Gastrocnemius medialis (tissue), 4 donors: Measurements from ENCODE around the gene PTCH2. TPM values are rescaled to one million over a fixed set of nuclear protein-coding genes. Genes with fewer than 3 reads are reported as not detected.

Experiments
- ATAC-seq, 2 donors: fragments of 150-250 bp; one replicate each; pipeline ENCODE4 v1.9.1; 2016
- DNase-seq, 2 donors: peaks; one replicate each; pipeline ENCODE4 v3.0.0-alpha.2; 2019
- H3K27ac ChIP-seq, 4 donors: fragments of 200-600 bp; sonication (generic); 1 replicate in 1 of 4; 2 replicates in 3 of 4; pipeline ENCODE4 v1.5.1; 2016 to 2018; ENCODE audit warnings: mild to moderate bottlenecking in 2 of 4, moderate library complexity in 1 of 4
- H3K27me3 ChIP-seq, 3 donors: fragments of 200-600 bp; sonication (generic) in 2 of 3; 1 replicate in 1 of 3; 2 replicates in 2 of 3; pipeline versions ENCODE4 v1.5.1 to v1.6.0; 2016 to 2019; ENCODE audit warnings: mild to moderate bottlenecking in 1 of 3, moderate library complexity in 1 of 3
- H3K36me3 ChIP-seq, 2 donors: fragments of 200-600 bp; sonication (generic) in 1 of 2; one replicate each; pipeline ENCODE4 v1.5.1; 2017 to 2018
- H3K4me1 ChIP-seq, 2 donors: fragments of 200-600 bp; sonication (generic) in 1 of 2; one replicate each; pipeline ENCODE4 v1.5.1; 2016 to 2017; ENCODE audit warnings: mild to moderate bottlenecking in 2 of 2
- H3K4me3 ChIP-seq, 4 donors: fragments of 200-600 bp; sonication (generic) in 3 of 4; 1 replicate in 1 of 4; 2 replicates in 3 of 4; pipeline ENCODE4 v1.5.1; 2016 to 2019; ENCODE audit warnings: mild to moderate bottlenecking in 2 of 4
- H3K9me3 ChIP-seq, 3 donors: fragments of 200-600 bp; sonication (generic) in 2 of 3; 1 replicate in 1 of 3; 2 replicates in 2 of 3; pipeline ENCODE4 v1.5.1; 2016 to 2019
- POLR2A ChIP-seq, 2 donors: fragments of 450-650 bp; IDR thresholded peaks; one replicate each; pipeline ENCODE4 v1.6.1; 2017; ENCODE audit warnings: antibody characterized with exemption in 2 of 2, mild to moderate bottlenecking in 2 of 2, moderate library complexity in 2 of 2
- in situ Hi-C, 4 donors: fragments of 200-750 bp; cut with MboI; loops; one replicate each; pipeline versions ENCODE4 v1.15.0 to v1.8.0; 2017; ENCODE audit warnings: low sequenced_read_pairs in 4 of 4
- intact Hi-C: fragments of 100-400 bp; cut with DNase I; formaldehyde crosslinking; loops from one replicate; pipeline ENCODE4 v1.15.1; 2023; ENCODE audit warnings: low total_unique reads
- total RNA-seq, 4 donors: library from RNA; depleted of rRNA; stranded (reverse); fragments of >200 nt; gene quantifications; one replicate each; pipeline versions ENCODE4 v1.1.0 to v1.2.3, GENCODE V29; 2016
- TF ChIP-seq, protein P1 (sequence below), 5 experiments: fragments of 450-650 bp in 3 of 5; fragments of 200-600 bp in 2 of 5; sonication (generic) in 2 of 5; IDR thresholded peaks in 4 of 5; conservative IDR thresholded peaks in 1 of 5; 1 replicate in 4 of 5; 2 replicates in 1 of 5; pipeline ENCODE4 v1.5.1; 2016 to 2019; ENCODE audit warnings: antibody characterized with exemption in 5 of 5, mild to moderate bottlenecking in 3 of 5, moderate library complexity in 3 of 5

Gene PTCH2
- total RNA-seq, 4 donors from 2014 or later, result 0.10 to 0.56 (median 0.20) TPM

DNA sequence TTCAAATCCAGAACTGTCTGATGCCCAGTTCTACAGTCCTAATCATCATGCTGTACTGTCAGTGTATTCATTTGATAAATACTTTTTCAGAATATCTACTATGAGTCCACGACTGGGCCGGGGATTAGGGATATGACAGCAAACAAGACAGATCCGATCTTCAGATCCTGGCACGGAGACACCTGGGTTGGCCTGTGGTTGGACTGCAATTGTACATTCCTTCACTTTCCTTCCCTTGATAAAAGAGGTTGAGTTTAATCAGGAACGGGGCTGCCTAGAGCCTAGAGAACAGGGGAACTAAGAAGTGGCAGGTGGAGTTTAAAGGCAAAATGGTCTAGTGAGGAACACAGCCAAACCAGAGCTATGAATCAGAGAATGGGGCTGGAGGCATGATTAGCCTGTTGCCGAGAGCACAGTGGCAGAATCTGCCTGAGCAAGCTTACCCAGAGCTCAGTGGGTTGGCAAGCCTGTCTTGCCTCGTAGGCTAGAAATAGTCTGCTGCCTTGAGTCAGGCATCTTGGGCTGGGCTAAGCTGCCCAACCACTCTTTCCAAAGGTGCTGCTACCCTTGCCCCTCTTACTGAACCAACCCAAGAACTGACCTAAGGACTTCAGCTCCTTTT, 38.1 kb upstream of the PTCH2 start:
- ATAC-seq (peak; percentile 68 to 90), DNase-seq (peak; percentile 20 to 24)
- intact Hi-C loops, result no loop called here
- Histone ChIP-seq H3K4me1 (peaks cover 0 to 3% of the 10 kb centered on the region in 2 donors), H3K4me3 (no peak overlapping the region), H3K36me3 (peaks cover 0 to 37% of the 10 kb centered on the region in 2 donors), H3K27ac (peak overlapping the region in 2 of 4 donors; percentile 30 to 56), H3K9me3 (no peaks in the 10 kb centered on the region), H3K27me3 (no peaks in the 10 kb centered on the region)
- TF ChIP-seq, protein P1, sequence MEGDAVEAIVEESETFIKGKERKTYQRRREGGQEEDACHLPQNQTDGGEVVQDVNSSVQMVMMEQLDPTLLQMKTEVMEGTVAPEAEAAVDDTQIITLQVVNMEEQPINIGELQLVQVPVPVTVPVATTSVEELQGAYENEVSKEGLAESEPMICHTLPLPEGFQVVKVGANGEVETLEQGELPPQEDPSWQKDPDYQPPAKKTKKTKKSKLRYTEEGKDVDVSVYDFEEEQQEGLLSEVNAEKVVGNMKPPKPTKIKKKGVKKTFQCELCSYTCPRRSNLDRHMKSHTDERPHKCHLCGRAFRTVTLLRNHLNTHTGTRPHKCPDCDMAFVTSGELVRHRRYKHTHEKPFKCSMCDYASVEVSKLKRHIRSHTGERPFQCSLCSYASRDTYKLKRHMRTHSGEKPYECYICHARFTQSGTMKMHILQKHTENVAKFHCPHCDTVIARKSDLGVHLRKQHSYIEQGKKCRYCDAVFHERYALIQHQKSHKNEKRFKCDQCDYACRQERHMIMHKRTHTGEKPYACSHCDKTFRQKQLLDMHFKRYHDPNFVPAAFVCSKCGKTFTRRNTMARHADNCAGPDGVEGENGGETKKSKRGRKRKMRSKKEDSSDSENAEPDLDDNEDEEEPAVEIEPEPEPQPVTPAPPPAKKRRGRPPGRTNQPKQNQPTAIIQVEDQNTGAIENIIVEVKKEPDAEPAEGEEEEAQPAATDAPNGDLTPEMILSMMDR (IDR thresholded peaks at IDR 0.05 in 4 of 5, conservative IDR thresholded peaks at IDR 0.05 in 1 of 5), result no peak
- TF ChIP-seq POLR2A (IDR thresholded peaks at IDR 0.05), result no peak
- in situ Hi-C loops, result no loop called here

DNA sequence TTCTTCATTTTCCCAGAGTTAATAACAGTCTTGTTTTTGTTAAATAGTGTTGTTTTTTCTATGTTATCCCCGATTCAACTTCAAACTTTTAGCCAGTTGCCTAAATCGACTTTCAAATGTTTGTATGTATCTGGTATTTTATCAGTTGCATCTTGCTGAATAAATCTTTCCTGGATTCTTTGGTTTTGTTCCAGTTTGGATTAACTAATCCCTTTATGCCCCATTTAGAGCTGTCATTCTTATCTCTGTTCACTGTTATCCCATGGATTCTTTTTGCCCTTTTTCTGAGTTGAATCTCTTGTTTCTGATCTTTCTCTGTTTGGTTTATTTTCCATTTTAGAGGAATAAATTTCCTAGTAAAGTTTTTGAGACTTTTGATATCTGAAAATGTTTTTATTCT, 31.1 kb upstream of the PTCH2 start:
- peaks cover 0 to 51% of the 10 kb centered on the region in 2 donors for H3K36me3 ChIP-seq
- no peak overlapping the region for H3K27ac ChIP-seq
- in situ Hi-C loops, result no loop called here
- TF ChIP-seq, protein P1 (IDR thresholded peaks at IDR 0.05 in 4 of 5, conservative IDR thresholded peaks at IDR 0.05 in 1 of 5), result no peak
- TF ChIP-seq POLR2A (IDR thresholded peaks at IDR 0.05), result no peak
- H3K4me1 ChIP-seq, result no peaks in the 10 kb centered on the region
- no peak for DNase-seq
- H3K9me3 ChIP-seq, result no peaks in the 10 kb centered on the region
- intact Hi-C loops, result no loop called here
- H3K27me3 ChIP-seq, result no peaks in the 10 kb centered on the region
- H3K4me3 ChIP-seq, result no peak overlapping the region
- no peak for ATAC-seq

DNA sequence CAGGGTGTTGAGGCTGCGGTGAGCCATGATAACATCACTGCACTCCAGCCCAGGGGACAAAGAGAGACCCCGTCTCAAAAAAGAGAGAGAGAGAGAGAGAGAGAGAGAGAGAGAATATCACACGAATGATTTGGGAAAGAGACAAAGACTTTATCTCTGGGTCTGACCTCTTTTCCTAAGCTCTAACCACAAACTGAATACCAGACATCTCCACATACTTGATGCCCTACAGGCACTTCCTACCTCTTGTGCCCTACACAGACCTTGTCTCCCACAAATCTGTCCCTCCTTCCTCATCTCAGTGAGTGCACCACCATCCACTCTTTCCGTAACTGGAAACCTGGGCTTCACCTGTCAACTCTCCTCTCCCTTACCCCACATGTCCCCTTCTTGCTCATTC, 27.0 kb upstream of the PTCH2 start:
- H3K27ac ChIP-seq, result no peak overlapping the region
- no peak for ATAC-seq
- intact Hi-C loops (no loop called here), in situ Hi-C loops (no loop called here)
- no peaks in the 10 kb centered on the region for H3K27me3 ChIP-seq
- H3K9me3 ChIP-seq, result no peaks in the 10 kb centered on the region
- DNase-seq, result no peak
- H3K4me3 ChIP-seq, result no peak overlapping the region
- no peak for TF ChIP-seq POLR2A (IDR thresholded peaks at IDR 0.05)
- TF ChIP-seq, protein P1 (IDR thresholded peaks at IDR 0.05 in 4 of 5, conservative IDR thresholded peaks at IDR 0.05 in 1 of 5), result no peak
- H3K4me1 ChIP-seq, result no peaks in the 10 kb centered on the region
- H3K36me3 ChIP-seq, result peaks cover 0 to 38% of the 10 kb centered on the region in 2 donors

DNA sequence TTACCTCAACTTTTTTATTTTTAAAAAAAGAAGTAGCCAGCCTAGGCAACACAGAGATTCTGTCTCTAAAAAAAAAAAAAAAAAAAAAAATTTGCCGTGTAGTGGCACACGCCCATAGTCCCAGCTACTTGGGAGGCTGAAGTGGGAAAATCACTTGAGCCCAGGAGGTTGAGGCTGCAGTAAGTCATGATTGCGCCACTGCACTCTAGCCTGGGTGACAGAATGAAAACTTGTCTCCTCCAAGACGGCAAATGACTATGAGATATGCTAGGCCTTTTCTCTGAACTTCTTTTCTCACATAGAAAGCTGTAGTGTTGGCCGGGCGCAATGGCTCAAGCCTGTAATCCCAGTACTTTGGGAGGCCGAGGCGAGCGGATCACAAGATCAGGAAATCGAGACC, 24.7 kb upstream of the PTCH2 start:
- no peak for DNase-seq
- in situ Hi-C loops, result no loop called here
- no peaks in the 10 kb centered on the region for H3K4me1 ChIP-seq
- no peaks in the 10 kb centered on the region for H3K9me3 ChIP-seq
- ATAC-seq, result no peak
- peaks cover 0 to 24% of the 10 kb centered on the region in 2 donors for H3K36me3 ChIP-seq
- H3K4me3 ChIP-seq, result no peak overlapping the region
- no peak overlapping the region for H3K27ac ChIP-seq
- intact Hi-C loops, result no loop called here
- no peaks in the 10 kb centered on the region for H3K27me3 ChIP-seq
- no peak for TF ChIP-seq POLR2A (IDR thresholded peaks at IDR 0.05)
- TF ChIP-seq, protein P1 (IDR thresholded peaks at IDR 0.05 in 4 of 5, conservative IDR thresholded peaks at IDR 0.05 in 1 of 5), result no peak
